Progenitor cell of endocrine pancreas (in vitro differentiated cells): ENCODE measurements around the gene TMEM129. TPM values are rescaled to one million over a fixed set of nuclear protein-coding genes. Genes with fewer than 3 reads are reported as not detected.
A peak's percentile ranks its signal among the peaks of the same experiment; 100 is the strongest.

ENCODE experiments used
- DNase-seq: peaks from one replicate; pipeline ENCODE4 v3.0.0; 2021; ENCODE audit warnings: low spot score; ENCODE audit not compliant: unreplicated experiment
- H3K27ac Mint-ChIP-seq: 2 replicates; pipeline ENCODE4 v1.8.0; 2021; ENCODE audit warnings: mild to moderate bottlenecking, moderate library complexity, mixed read lengths
- H3K27me3 Mint-ChIP-seq: 2 replicates; pipeline ENCODE4 v1.8.0; 2021; ENCODE audit warnings: mixed read lengths
- H3K36me3 Mint-ChIP-seq: 2 replicates; pipeline ENCODE4 v1.8.0; 2022; ENCODE audit warnings: mixed read lengths; ENCODE audit not compliant: insufficient read depth
- H3K4me1 Mint-ChIP-seq: 2 replicates; pipeline ENCODE4 v1.8.0; 2021; ENCODE audit warnings: low read depth, mixed read lengths
- H3K4me3 Mint-ChIP-seq: 2 replicates; pipeline ENCODE4 v1.8.0; 2021; ENCODE audit warnings: low read depth, mild to moderate bottlenecking, moderate library complexity, mixed read lengths
- H3K9me3 Mint-ChIP-seq: 2 replicates; pipeline ENCODE4 v1.8.0; 2021; ENCODE audit warnings: low read depth, mixed read lengths
- CTCF ChIP-seq: fragments of 200-600 bp; sonication (generic); IDR thresholded peaks from one replicate; pipeline ENCODE4 v1.5.0; 2021; ENCODE audit warnings: antibody characterized with exemption, mild to moderate bottlenecking; ENCODE audit not compliant: unreplicated experiment
- total RNA-seq: library from RNA; stranded (reverse); gene quantifications from 2 replicates; pipeline ENCODE4 v1.2.1, GENCODE V29; 2021

Gene TMEM129
- total RNA-seq, 1 donor from 2014 or later = 30.0 TPM

- TF ChIP-seq CTCF = peak; percentile 29
- no peaks in the 10 kb centered on the region for H3K27me3 Mint-ChIP-seq
- H3K4me3 Mint-ChIP-seq = no peak overlapping the region
- no peaks in the 10 kb centered on the region for H3K9me3 Mint-ChIP-seq
- DNase-seq = no peak
- H3K36me3 Mint-ChIP-seq = no peaks in the 10 kb centered on the region
- peaks cover 17% of the 10 kb centered on the region for H3K4me1 Mint-ChIP-seq
- H3K27ac Mint-ChIP-seq = no peak overlapping the region
These were observed 42.5 kb upstream of the TMEM129 start for GRCh38 chr4:1763550-1764080.

GRCh38 chr4:1763070-1763549 is 42.0 kb upstream of the TMEM129 start:
- H3K27me3 Mint-ChIP-seq = no peaks in the 10 kb centered on the region
- no peak for DNase-seq
- no peak for TF ChIP-seq CTCF
- H3K9me3 Mint-ChIP-seq = no peaks in the 10 kb centered on the region
- H3K4me1 Mint-ChIP-seq = peaks cover 15% of the 10 kb centered on the region
- H3K27ac Mint-ChIP-seq = no peak overlapping the region
- H3K4me3 Mint-ChIP-seq = no peak overlapping the region
- H3K36me3 Mint-ChIP-seq = no peaks in the 10 kb centered on the region

DNA sequence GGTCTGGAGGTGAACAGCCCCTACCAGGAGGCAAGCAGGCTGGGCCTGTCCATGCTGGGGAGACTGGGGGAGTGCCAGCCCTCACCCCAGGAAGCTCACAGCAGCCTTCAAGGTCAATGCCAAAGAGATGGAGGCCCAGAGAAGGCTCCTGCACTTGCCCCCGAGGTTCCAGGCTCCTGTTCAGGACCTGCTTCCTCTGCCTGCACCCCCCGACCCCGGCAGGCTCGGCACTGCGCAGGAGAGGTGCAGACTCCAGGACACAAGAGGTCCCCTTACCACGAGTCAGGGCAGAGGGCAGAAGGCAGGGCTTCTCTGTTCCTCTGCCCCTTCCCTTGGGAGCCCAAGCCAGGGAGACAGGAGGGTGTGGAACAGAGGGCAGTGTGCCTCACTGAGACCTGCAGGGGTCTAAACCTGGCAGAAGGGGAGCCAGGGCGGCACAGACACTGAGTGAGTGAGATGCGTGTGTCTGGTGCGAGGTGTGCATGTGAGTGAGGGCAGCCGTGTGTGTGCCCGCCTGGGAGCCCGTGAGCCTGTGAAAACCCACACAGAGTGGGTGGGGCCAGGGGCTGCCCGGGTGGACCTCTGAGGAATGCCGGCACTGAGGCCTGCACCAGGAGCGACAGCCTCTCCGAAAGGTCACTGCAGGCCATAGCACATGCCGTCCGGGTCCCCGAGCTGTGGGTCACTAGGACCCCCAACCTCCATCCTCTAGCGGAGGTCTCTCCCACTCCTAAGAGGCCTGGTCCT is 41.3 kb upstream of the TMEM129 start:
- Mint-ChIP-seq H3K4me1 (peaks cover 14% of the 10 kb centered on the region), H3K9me3 (no peaks in the 10 kb centered on the region), H3K4me3 (no peak overlapping the region), H3K27me3 (no peaks in the 10 kb centered on the region), H3K36me3 (no peaks in the 10 kb centered on the region), H3K27ac (no peak overlapping the region)
- DNase-seq = no peak
- TF ChIP-seq CTCF = no peak

- no peak for DNase-seq
- Mint-ChIP-seq H3K9me3 (no peaks in the 10 kb centered on the region), H3K27me3 (no peaks in the 10 kb centered on the region), H3K36me3 (no peaks in the 10 kb centered on the region), H3K4me3 (no peak overlapping the region), H3K27ac (no peak overlapping the region), H3K4me1 (peaks cover 14% of the 10 kb centered on the region)
- no peak for TF ChIP-seq CTCF
These were observed 40.1 kb upstream of the TMEM129 start for GRCh38 chr4:1761130-1761689.

GRCh38 chr4:1760521-1761071 is 39.5 kb upstream of the TMEM129 start:
- H3K36me3 Mint-ChIP-seq = no peaks in the 10 kb centered on the region
- no peak overlapping the region for H3K27ac Mint-ChIP-seq
- H3K9me3 Mint-ChIP-seq = no peaks in the 10 kb centered on the region
- no peak overlapping the region for H3K4me3 Mint-ChIP-seq
- DNase-seq = no peak
- no peaks in the 10 kb centered on the region for H3K27me3 Mint-ChIP-seq
- peaks cover 13% of the 10 kb centered on the region for H3K4me1 Mint-ChIP-seq
- no peak for TF ChIP-seq CTCF
